Upper lobe of left lung (tissue), 6 donors: ENCODE measurements around the gene ARGFX. TPM values are rescaled to one million over a fixed set of nuclear protein-coding genes. Genes with fewer than 3 reads are reported as not detected.
A peak's percentile ranks its signal among the peaks of the same experiment; 100 is the strongest.
"Not testable (repeated sequence)": the region's sequence is repeated elsewhere in the genome, so short reads cannot be mapped to it uniquely, and the experiment has no call there.

Experiments used
- ATAC-seq, 2 donors: fragments of 200-7000 bp; cut with Tn5 transposase; one replicate each; pipeline ENCODE4 v1.9.1; 2022; ENCODE audit warnings: mild to moderate bottlenecking in 2 of 2, moderate library complexity in 2 of 2; ENCODE audit not compliant: low FRiP score in 2 of 2
- DNase-seq, 2 donors: peaks; one replicate each; pipeline ENCODE4 v3.0.0-alpha.2; 2019 to 2020
- H3K27ac ChIP-seq, 4 donors: fragments of 200-600 bp; sonication (generic); one replicate each; pipeline ENCODE4 v1.5.1; 2016 to 2019
- H3K27me3 ChIP-seq, 4 donors: fragments of 200-600 bp; sonication (generic); one replicate each; pipeline ENCODE4 v1.5.1; 2017 to 2019
- H3K36me3 ChIP-seq, 4 donors: fragments of 200-600 bp; sonication (generic); one replicate each; pipeline ENCODE4 v1.5.1; 2016 to 2019
- H3K4me1 ChIP-seq, 4 donors: fragments of 200-600 bp; sonication (generic); one replicate each; pipeline ENCODE4 v1.5.1; 2018 to 2019
- H3K4me3 ChIP-seq, 4 donors: fragments of 200-600 bp; sonication (generic); one replicate each; pipeline ENCODE4 v1.5.1; 2017 to 2019; ENCODE audit warnings: mild to moderate bottlenecking in 2 of 4, moderate library complexity in 1 of 4
- H3K9me3 ChIP-seq, 4 donors: fragments of 200-600 bp; sonication (generic); one replicate each; pipeline ENCODE4 v1.5.1; 2018 to 2019
- CTCF ChIP-seq, 6 experiments: fragments of 450-650 bp in 4 of 6; fragments of 200-600 bp in 2 of 6; sonication (generic) in 2 of 6; IDR thresholded peaks; one replicate each; pipeline ENCODE4 v1.5.1; 2016 to 2019; ENCODE audit warnings: antibody characterized with exemption in 6 of 6
- EP300 ChIP-seq, 4 donors: sonication (generic); formaldehyde crosslinking; IDR thresholded peaks; one replicate each; pipeline ENCODE4 v1.5.1; 2017; ENCODE audit warnings: antibody characterized with exemption in 4 of 4, control low read depth in 2 of 4
- POLR2A ChIP-seq, 4 donors: fragments of 450-650 bp; IDR thresholded peaks; one replicate each; pipeline ENCODE4 v1.5.1; 2016 to 2017; ENCODE audit warnings: antibody characterized with exemption in 4 of 4, mild to moderate bottlenecking in 2 of 4
- POLR2AphosphoS5 ChIP-seq, 2 donors: sonication (generic); formaldehyde crosslinking; IDR thresholded peaks; one replicate each; pipeline ENCODE4 v1.5.1; 2017; ENCODE audit warnings: antibody characterized with exemption in 2 of 2
- WGBS, 2 donors: methylation state at CpG; one replicate each; pipeline ENCODE4 v1.1.5; 2017 to 2018; 5-methylcytosine and 5-hydroxymethylcytosine counted together
- total RNA-seq, 6 donors: library from RNA; depleted of rRNA in 4 of 6; stranded (reverse); fragments of >200 nt in 4 of 6; gene quantifications; one replicate each; pipeline versions ENCODE4 v1.1.0 to v1.2.1, GENCODE V29; 2016 to 2021
- donor health status: DM: no; HTN: no; CAD: no; lungs with moderate emphysema.
- donor health status: DM: no; HTN: yes; CAD: no; lungs with severe emphysema.

Gene ARGFX
- total RNA-seq, 6 donors from 2014 or later: not detected

GRCh38 chr3:121584418-121584817 lies 16.7 kb downstream of the ARGFX start:
- Histone ChIP-seq H3K4me1 (no peaks in the 10 kb centered on the region), H3K27me3 (no peaks in the 10 kb centered on the region), H3K9me3 (no peaks in the 10 kb centered on the region), H3K4me3 (no peak overlapping the region), H3K27ac (no peak overlapping the region), H3K36me3 (no peaks in the 10 kb centered on the region)
- TF ChIP-seq CTCF (IDR thresholded peaks at IDR 0.05) (no peak), POLR2AphosphoS5 (IDR thresholded peaks at IDR 0.05) (no peak), POLR2A (IDR thresholded peaks at IDR 0.05) (no peak), EP300 (IDR thresholded peaks at IDR 0.05) (no peak)
- DNase-seq (no peak), ATAC-seq (no peak)
- WGBS, 2 donors: 92 to 93% methylated on average over 1 of the region's 1 CpG

- DNase-seq (peak in 1 of 2 donors; percentile 24), ATAC-seq (no peak)
- Histone ChIP-seq H3K27ac (no peak within 1 kb of the TSS), H3K27me3 (no peaks in the 10 kb centered on the region), H3K4me1 (no peaks in the 10 kb centered on the region), H3K9me3 (no peaks in the 10 kb centered on the region), H3K36me3 (no peaks in the 10 kb centered on the region), H3K4me3 (no peak within 1 kb of the TSS)
- WGBS, 2 donors: 48 to 50% methylated on average over 11 of the region's 11 CpGs
- TF ChIP-seq POLR2AphosphoS5 (IDR thresholded peaks at IDR 0.05): no peak
- TF ChIP-seq POLR2A (IDR thresholded peaks at IDR 0.05): no peak
- no peak for TF ChIP-seq CTCF (IDR thresholded peaks at IDR 0.05)
- TF ChIP-seq EP300 (IDR thresholded peaks at IDR 0.05): no peak
Measured at GRCh38 chr3:121592856-121593702, 25.3 kb downstream of the ARGFX start, which contains the start of gene FBXO40. Gene FBXO40 (plus strand): TSS chr3:121593379. CDS start chr3:121620576, 27,197 bp downstream.

- H3K4me1 ChIP-seq, H3K27me3 ChIP-seq, DNase-seq, ATAC-seq, H3K4me3 ChIP-seq, H3K36me3 ChIP-seq, H3K27ac ChIP-seq, H3K9me3 ChIP-seq: not testable (repeated sequence)
- 94% methylated on average over 4 of the region's 4 CpGs for WGBS, 2 donors
Measured at GRCh38 chr3:121593806-121594205, 26.1 kb downstream of the ARGFX start.

GRCh38 chr3:121594850-121595249 lies 27.1 kb downstream of the ARGFX start:
- TF ChIP-seq CTCF (IDR thresholded peaks at IDR 0.05) (no peak), EP300 (IDR thresholded peaks at IDR 0.05) (no peak), POLR2A (IDR thresholded peaks at IDR 0.05) (no peak), POLR2AphosphoS5 (IDR thresholded peaks at IDR 0.05) (no peak)
- no peak overlapping the region for H3K4me3 ChIP-seq
- no peaks in the 10 kb centered on the region for H3K4me1 ChIP-seq
- no peak overlapping the region for H3K27ac ChIP-seq
- ATAC-seq (no peak), DNase-seq (no peak)
- 74 to 77% methylated on average over 2 of the region's 2 CpGs for WGBS, 2 donors
- H3K9me3 ChIP-seq: no peaks in the 10 kb centered on the region
- H3K36me3 ChIP-seq: no peaks in the 10 kb centered on the region
- no peaks in the 10 kb centered on the region for H3K27me3 ChIP-seq

GRCh38 chr3:121595765-121596406 lies 28.1 kb downstream of the ARGFX start:
- no peaks in the 10 kb centered on the region for H3K27me3 ChIP-seq
- H3K9me3 ChIP-seq: no peaks in the 10 kb centered on the region
- H3K4me1 ChIP-seq: no peaks in the 10 kb centered on the region
- DNase-seq (no peak), ATAC-seq (no peak)
- 87 to 89% methylated on average over 4 of the region's 4 CpGs for WGBS, 2 donors
- H3K36me3 ChIP-seq: no peaks in the 10 kb centered on the region
- TF ChIP-seq POLR2A (IDR thresholded peaks at IDR 0.05) (no peak), CTCF (IDR thresholded peaks at IDR 0.05) (no peak), POLR2AphosphoS5 (IDR thresholded peaks at IDR 0.05) (no peak), EP300 (IDR thresholded peaks at IDR 0.05) (no peak)
- H3K27ac ChIP-seq: no peak overlapping the region
- H3K4me3 ChIP-seq: no peak overlapping the region
